ENCODE data around the gene NCKAP5. TPM values are rescaled to one million over a fixed set of nuclear protein-coding genes. Genes with fewer than 3 reads are reported as not detected.

The NCKAP5 gene
- total and polyA plus RNA-seq, 9 of the 15 experiments (the other 6 are each of a cell fraction or from before 2014, with no cell fraction given) = not detected

- TF ChIP-seq SREBF2 (CRISPR knock-in tag; IDR thresholded peaks at IDR 0.05) = no peak
- no peak for TF ChIP-seq TEAD4 (IDR thresholded peaks at IDR 0.05; ENCODE audit: low read length)
- TF ChIP-seq TEAD4 (CRISPR knock-in tag; IDR thresholded peaks at IDR 0.05; ENCODE audit: borderline replicate concordance) = no peak
- no peak for TF ChIP-seq EWSR1 (IDR thresholded peaks at IDR 0.05; ENCODE audit: borderline replicate concordance, low read depth, partially characterized antibody)
- no peak for TF ChIP-seq ZNF586 (CRISPR knock-in tag; conservative IDR thresholded peaks at IDR 0.05)
- no peak for TF ChIP-seq MCM2 (IDR thresholded peaks at IDR 0.05; ENCODE audit: low read depth)
- no peak for TF ChIP-seq HEY1 (CRISPR knock-in tag; IDR thresholded peaks at IDR 0.05; ENCODE audit: borderline replicate concordance)
- TF ChIP-seq VEZF1 (CRISPR knock-in tag; IDR thresholded peaks at IDR 0.05) = no peak
- TF ChIP-seq DEAF1 (CRISPR knock-in tag; IDR thresholded peaks at IDR 0.05) = no peak
- TF ChIP-seq FOXK2 (conservative IDR thresholded peaks at IDR 0.05 in 1 of 2, IDR thresholded peaks at IDR 0.05 in 1 of 2; ENCODE audit: low read depth in 2 of 2) = no peak
- no peak for TF ChIP-seq CLOCK (CRISPR knock-in tag; IDR thresholded peaks at IDR 0.05; ENCODE audit: borderline replicate concordance)
Observed at GRCh38 chr2:132754867-132755472, 813.3 kb downstream of the NCKAP5 start (continued).

Data from K562 (cell line).